ENCODE data around the gene ELF1.

ELF1 gene

DNA sequence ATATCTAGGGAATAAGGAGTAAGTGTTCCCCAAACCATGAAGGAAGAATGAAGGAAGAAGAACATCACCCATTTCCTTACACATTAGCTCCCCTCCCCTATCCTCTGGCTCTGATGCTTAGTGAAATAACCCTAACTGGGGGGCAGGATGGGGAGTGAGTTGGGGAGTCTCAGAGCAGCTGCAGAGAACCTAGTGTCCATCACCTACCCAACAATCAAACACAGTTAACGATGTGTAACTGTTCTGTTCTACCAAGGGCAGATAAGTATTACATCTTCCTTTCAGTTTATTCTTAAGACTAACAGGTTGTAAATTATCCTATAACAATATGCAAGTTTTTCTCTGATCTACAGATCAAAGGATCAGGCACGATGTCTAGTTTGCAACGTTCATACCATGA is 12.8 kb downstream of the ELF1 start:
- 100% methylated on average over 2 of the region's 3 CpGs; no CpG with 5 or more reads in 1 of the 2 experiments for WGBS, 2 experiments (ENCODE audit: insufficient coverage in 2 of 2)
- Histone ChIP-seq H3K4me1 (ENCODE audit: control insufficient read depth, insufficient read depth, low read length, poor library complexity, severe bottlenecking) (peaks cover 16% of the 10 kb centered on the region), H3K27ac (ENCODE audit: low read depth, low read length, severe bottlenecking) (no peak overlapping the region), H3K4me3 (ENCODE audit: extremely low read depth, insufficient read depth, low read length, poor library complexity, severe bottlenecking) (no peak overlapping the region), H3K36me3 (ENCODE audit: control insufficient read depth, insufficient read depth, low read length) (peaks cover under 1% of the 10 kb centered on the region), H3K9me3 (ENCODE audit: control insufficient read depth, low read length) (no peaks in the 10 kb centered on the region)

GRCh38 chr13:41005704-41006103 is 13.4 kb downstream of the ELF1 start:
- Histone ChIP-seq H3K4me1 (ENCODE audit: control insufficient read depth, insufficient read depth, low read length, poor library complexity, severe bottlenecking) (peaks cover 16% of the 10 kb centered on the region), H3K36me3 (ENCODE audit: control insufficient read depth, insufficient read depth, low read length) (no peaks in the 10 kb centered on the region), H3K27ac (ENCODE audit: low read depth, low read length, severe bottlenecking) (no peak overlapping the region), H3K4me3 (ENCODE audit: extremely low read depth, insufficient read depth, low read length, poor library complexity, severe bottlenecking) (no peak overlapping the region), H3K9me3 (ENCODE audit: control insufficient read depth, low read length) (no peaks in the 10 kb centered on the region)

DNA sequence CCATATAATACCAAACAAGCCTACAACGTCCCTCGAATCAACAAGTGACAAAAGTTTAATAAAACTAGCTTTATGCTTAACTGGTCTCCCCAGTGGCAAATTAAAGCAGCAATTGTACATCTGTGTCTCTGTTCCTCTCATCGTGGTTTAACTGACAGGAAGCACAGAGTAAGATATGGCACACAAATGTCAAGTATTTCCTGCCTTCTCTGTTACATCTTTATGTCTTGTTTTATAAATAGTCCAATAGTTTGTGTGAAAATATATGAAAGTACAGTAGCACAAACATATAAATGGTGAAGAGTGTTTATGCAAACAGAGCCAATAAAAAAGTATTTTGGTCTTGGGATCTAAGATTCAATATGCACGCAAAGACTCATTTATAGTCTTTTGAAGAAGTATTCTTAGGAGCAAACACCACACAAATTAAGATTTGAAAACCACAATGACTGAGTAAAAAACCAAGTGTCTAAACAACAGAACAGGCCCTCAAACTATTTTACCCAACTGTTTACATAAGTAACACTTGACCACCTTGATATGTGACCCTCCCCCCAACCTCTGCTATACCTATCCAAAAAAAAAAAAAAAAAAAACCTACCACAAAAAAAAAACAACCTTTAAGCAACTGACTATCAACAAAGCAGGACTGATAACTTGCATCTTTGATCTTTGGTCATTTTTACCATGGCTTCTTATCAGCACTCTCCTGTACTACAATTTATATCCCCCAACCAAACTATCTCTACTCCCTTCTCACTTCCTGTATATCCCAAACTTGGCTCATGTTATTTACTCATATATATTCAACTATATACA is 14.0 kb downstream of the ELF1 start:
- Histone ChIP-seq H3K4me1 (ENCODE audit: control insufficient read depth, insufficient read depth, low read length, poor library complexity, severe bottlenecking) (peaks cover 16% of the 10 kb centered on the region), H3K27ac (ENCODE audit: low read depth, low read length, severe bottlenecking) (no peak overlapping the region), H3K36me3 (ENCODE audit: control insufficient read depth, insufficient read depth, low read length) (no peaks in the 10 kb centered on the region), H3K4me3 (ENCODE audit: extremely low read depth, insufficient read depth, low read length, poor library complexity, severe bottlenecking) (no peak overlapping the region), H3K9me3 (ENCODE audit: control insufficient read depth, low read length) (no peaks in the 10 kb centered on the region)
- 94 to 100% methylated on average over 2 to 3 of the region's 4 CpGs for WGBS, 2 experiments (ENCODE audit: insufficient coverage in 2 of 2)

- Histone ChIP-seq H3K36me3 (ENCODE audit: control insufficient read depth, insufficient read depth, low read length) (peaks cover 8% of the 10 kb centered on the region), H3K4me3 (ENCODE audit: extremely low read depth, insufficient read depth, low read length, poor library complexity, severe bottlenecking) (no peak overlapping the region), H3K9me3 (ENCODE audit: control insufficient read depth, low read length) (no peaks in the 10 kb centered on the region), H3K4me1 (ENCODE audit: control insufficient read depth, insufficient read depth, low read length, poor library complexity, severe bottlenecking) (peaks cover 10% of the 10 kb centered on the region), H3K27ac (ENCODE audit: low read depth, low read length, severe bottlenecking) (no peak overlapping the region)
- WGBS, 2 experiments (ENCODE audit: insufficient coverage in 2 of 2): no CpG with 5 or more reads among the region's 2 CpGs
These were observed 16.5 kb downstream of the ELF1 start for GRCh38 chr13:41002606-41003005.

GRCh38 chr13:41001695-41002094 is 17.4 kb downstream of the ELF1 start:
- WGBS, 2 experiments (ENCODE audit: insufficient coverage in 2 of 2): 72 to 95% methylated on average over 2 of the region's 5 CpGs
- Histone ChIP-seq H3K4me1 (ENCODE audit: control insufficient read depth, insufficient read depth, low read length, poor library complexity, severe bottlenecking) (peaks cover 10% of the 10 kb centered on the region), H3K9me3 (ENCODE audit: control insufficient read depth, low read length) (no peaks in the 10 kb centered on the region), H3K27ac (ENCODE audit: low read depth, low read length, severe bottlenecking) (no peak overlapping the region), H3K4me3 (ENCODE audit: extremely low read depth, insufficient read depth, low read length, poor library complexity, severe bottlenecking) (no peak overlapping the region), H3K36me3 (ENCODE audit: control insufficient read depth, insufficient read depth, low read length) (peaks cover 9% of the 10 kb centered on the region)

DNA sequence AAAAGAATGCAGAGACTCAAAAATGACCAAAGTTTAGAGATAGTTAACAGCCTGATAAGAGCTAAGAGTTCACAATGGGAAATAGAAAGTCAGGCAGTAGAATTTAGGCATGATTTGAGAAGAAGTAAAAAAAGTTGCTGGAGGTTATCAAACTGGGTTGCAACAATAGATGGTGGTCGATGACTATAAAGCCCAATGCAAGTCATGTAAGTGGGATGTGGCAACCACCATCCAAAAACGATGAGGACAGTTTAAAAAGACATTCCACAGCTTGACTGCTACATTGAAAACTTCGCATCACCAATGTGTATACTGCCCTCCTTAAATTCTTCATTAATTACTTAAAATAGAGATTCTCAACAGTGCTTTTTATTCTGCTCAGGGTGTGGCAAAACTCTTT is 19.7 kb downstream of the ELF1 start:
- H3K27ac ChIP-seq (ENCODE audit: low read depth, low read length, severe bottlenecking): no peak overlapping the region
- WGBS, 2 experiments (ENCODE audit: insufficient coverage in 2 of 2): 95 to 100% methylated on average over 3 of the region's 3 CpGs
- H3K4me1 ChIP-seq (ENCODE audit: control insufficient read depth, insufficient read depth, low read length, poor library complexity, severe bottlenecking): no peaks in the 10 kb centered on the region
- no peaks in the 10 kb centered on the region for H3K9me3 ChIP-seq (ENCODE audit: control insufficient read depth, low read length)
- H3K36me3 ChIP-seq (ENCODE audit: control insufficient read depth, insufficient read depth, low read length): peaks cover 9% of the 10 kb centered on the region
- no peak overlapping the region for H3K4me3 ChIP-seq (ENCODE audit: extremely low read depth, insufficient read depth, low read length, poor library complexity, severe bottlenecking)

- H3K36me3 ChIP-seq (ENCODE audit: control insufficient read depth, insufficient read depth, low read length): peaks cover 9% of the 10 kb centered on the region
- peaks cover 3% of the 10 kb centered on the region for H3K4me1 ChIP-seq (ENCODE audit: control insufficient read depth, insufficient read depth, low read length, poor library complexity, severe bottlenecking)
- H3K27ac ChIP-seq (ENCODE audit: low read depth, low read length, severe bottlenecking): no peak overlapping the region
- 94 to 100% methylated on average over 2 to 3 of the region's 5 CpGs for WGBS, 2 experiments (ENCODE audit: insufficient coverage in 2 of 2)
- H3K4me3 ChIP-seq (ENCODE audit: extremely low read depth, insufficient read depth, low read length, poor library complexity, severe bottlenecking): no peak overlapping the region
- H3K9me3 ChIP-seq (ENCODE audit: control insufficient read depth, low read length): no peaks in the 10 kb centered on the region
These were observed 22.6 kb downstream of the ELF1 start for GRCh38 chr13:40996426-40997092.

GRCh38 chr13:40995997-40996396 is 23.1 kb downstream of the ELF1 start:
- Histone ChIP-seq H3K27ac (ENCODE audit: low read depth, low read length, severe bottlenecking) (no peak overlapping the region), H3K36me3 (ENCODE audit: control insufficient read depth, insufficient read depth, low read length) (peaks cover 9% of the 10 kb centered on the region), H3K9me3 (ENCODE audit: control insufficient read depth, low read length) (no peaks in the 10 kb centered on the region), H3K4me3 (ENCODE audit: extremely low read depth, insufficient read depth, low read length, poor library complexity, severe bottlenecking) (no peak overlapping the region), H3K4me1 (ENCODE audit: control insufficient read depth, insufficient read depth, low read length, poor library complexity, severe bottlenecking) (peaks cover 3% of the 10 kb centered on the region)

DNA sequence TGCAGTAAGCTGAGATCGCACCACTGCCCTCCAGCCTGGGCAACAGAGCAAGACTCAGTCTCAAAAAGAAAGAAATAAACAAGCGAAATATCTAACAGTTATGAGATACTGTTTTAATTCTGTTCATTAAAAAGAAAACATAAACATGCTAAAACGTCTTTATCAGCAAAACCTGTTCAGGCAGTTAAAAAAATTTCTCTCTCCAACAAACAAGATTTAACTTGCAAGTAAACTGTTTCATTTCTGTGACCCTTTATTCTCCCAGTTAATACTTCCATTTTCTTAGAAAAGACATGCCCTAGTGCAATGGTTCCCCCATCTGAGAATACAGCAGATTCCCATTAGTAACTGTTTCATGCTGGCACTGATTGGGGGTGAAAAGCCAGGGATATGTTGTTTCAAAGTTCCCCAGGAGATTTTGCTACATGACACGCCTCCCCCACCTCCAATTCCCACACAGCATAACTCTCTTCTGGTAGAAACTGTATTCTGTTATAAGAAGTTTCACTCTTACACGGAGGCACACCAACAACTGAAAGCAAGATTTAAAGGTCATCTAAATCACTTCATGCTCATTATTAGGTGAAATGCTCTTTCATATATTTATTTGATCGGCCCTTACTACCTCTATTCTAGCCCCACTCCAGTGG is 24.4 kb downstream of the ELF1 start:
- H3K27ac ChIP-seq (ENCODE audit: low read depth, low read length, severe bottlenecking): no peak overlapping the region
- WGBS, 2 experiments (ENCODE audit: insufficient coverage in 2 of 2): 67 to 100% methylated on average over 1 of the region's 6 CpGs
- no peaks in the 10 kb centered on the region for H3K9me3 ChIP-seq (ENCODE audit: control insufficient read depth, low read length)
- H3K36me3 ChIP-seq (ENCODE audit: control insufficient read depth, insufficient read depth, low read length): peaks cover 9% of the 10 kb centered on the region
- H3K4me3 ChIP-seq (ENCODE audit: extremely low read depth, insufficient read depth, low read length, poor library complexity, severe bottlenecking): no peak overlapping the region
- H3K4me1 ChIP-seq (ENCODE audit: control insufficient read depth, insufficient read depth, low read length, poor library complexity, severe bottlenecking): peaks cover 3% of the 10 kb centered on the region

- H3K4me3 ChIP-seq (ENCODE audit: extremely low read depth, insufficient read depth, low read length, poor library complexity, severe bottlenecking): no peak overlapping the region
- peaks cover 9% of the 10 kb centered on the region for H3K36me3 ChIP-seq (ENCODE audit: control insufficient read depth, insufficient read depth, low read length)
- no peaks in the 10 kb centered on the region for H3K9me3 ChIP-seq (ENCODE audit: control insufficient read depth, low read length)
- no peak overlapping the region for H3K27ac ChIP-seq (ENCODE audit: low read depth, low read length, severe bottlenecking)
- peaks cover 3% of the 10 kb centered on the region for H3K4me1 ChIP-seq (ENCODE audit: control insufficient read depth, insufficient read depth, low read length, poor library complexity, severe bottlenecking)
These were observed 25.1 kb downstream of the ELF1 start for GRCh38 chr13:40993987-40994386.

Data from mesodermal cell (in vitro differentiated cells).